Activated T-helper 2 cell treated with anti-CD3 and anti-CD28 coated beads, Interferon-gamma antibody, Interleukin-2, Interleukin-4, amounts not matched to agents 10 μg/mL and 5 μg/mL and 100 μg/mL, durations not matched to agents 14 hours and 24 hours and 36 hours (primary cell): ENCODE results near the gene RSL24D1. TPM values are rescaled to one million over a fixed set of nuclear protein-coding genes. Genes with fewer than 3 reads are reported as not detected.

ENCODE experiments used
- DNase-seq: peaks from one replicate; pipeline ENCODE4 v3.0.0; 2021; ENCODE audit warnings: low spot score
- H3K27ac Mint-ChIP-seq: one replicate; pipeline ENCODE4 v1.8.0; 2021; ENCODE audit warnings: mixed read lengths
- H3K27me3 Mint-ChIP-seq: one replicate; pipeline ENCODE4 v1.8.0; 2021; ENCODE audit warnings: low read depth, mixed read lengths
- H3K36me3 Mint-ChIP-seq: one replicate; pipeline ENCODE4 v1.8.0; 2021; ENCODE audit warnings: low read depth, mixed read lengths
- H3K4me1 Mint-ChIP-seq: one replicate; pipeline ENCODE4 v1.8.0; 2021; ENCODE audit warnings: low read depth, mixed read lengths
- H3K4me3 Mint-ChIP-seq: one replicate; pipeline ENCODE4 v1.8.0; 2021; ENCODE audit warnings: low read depth, mild to moderate bottlenecking, moderate library complexity, mixed read lengths
- H3K9me3 Mint-ChIP-seq: one replicate; pipeline ENCODE4 v1.8.0; 2021; ENCODE audit warnings: mixed read lengths
- intact Hi-C: fragments of 100-400 bp; cut with micrococcal nuclease; formaldehyde crosslinking; loops from one replicate; pipeline ENCODE4 v1.15.1; 2023
- total RNA-seq: library from RNA; stranded (reverse); gene quantifications from 2 replicates; pipeline ENCODE4 v1.2.3, GENCODE V29; 2022

Gene RSL24D1
- 94.0 and 97.0 TPM in 2 replicates for total RNA-seq

- peaks cover 32% of the 10 kb centered on the region for H3K36me3 Mint-ChIP-seq
- peak; percentile 95 for DNase-seq
- H3K4me3 Mint-ChIP-seq: no peak within 1 kb of the TSS
- H3K27ac Mint-ChIP-seq: no peak within 1 kb of the TSS
- H3K27me3 Mint-ChIP-seq: no peaks in the 10 kb centered on the region
- peaks cover 11% of the 10 kb centered on the region for H3K9me3 Mint-ChIP-seq
- peaks cover 20% of the 10 kb centered on the region for H3K4me1 Mint-ChIP-seq
- intact Hi-C loops: loop anchor here (1.0 to 2.0 kb wide), 4 partner anchors 22 to 212 kb away; partner anchors contain the start of genes CCPG1, PIERCE2, PIGB and PIGBOS1
These were observed at the start of gene RSL24D1 for GRCh38 chr15:55196458-55197361. TSS of gene RSL24D1 (minus strand) at chr15:55196941. CDS start at chr15:55196890, 51 bp downstream.

- intact Hi-C loops: loop anchor here (1.0 kb wide), 1 partner anchor 8 kb away; no protein-coding TSS in a partner anchor
- H3K36me3 Mint-ChIP-seq: peaks cover 42% of the 10 kb centered on the region
- peaks cover 57% of the 10 kb centered on the region for H3K4me1 Mint-ChIP-seq
- H3K4me3 Mint-ChIP-seq: no peak overlapping the region
- no peak for DNase-seq
- H3K27me3 Mint-ChIP-seq: no peaks in the 10 kb centered on the region
- peak overlapping the region; percentile 31 for H3K27ac Mint-ChIP-seq
- H3K9me3 Mint-ChIP-seq: no peaks in the 10 kb centered on the region
These were observed 48.3 kb upstream of the RSL24D1 start for GRCh38 chr15:55245059-55245458.

GRCh38 chr15:55241891-55242290, 45.1 kb upstream of the RSL24D1 start:
- no peaks in the 10 kb centered on the region for H3K9me3 Mint-ChIP-seq
- peak overlapping the region; percentile 73 for H3K27ac Mint-ChIP-seq
- peaks cover 37% of the 10 kb centered on the region for H3K36me3 Mint-ChIP-seq
- intact Hi-C loops: no loop called here
- H3K4me3 Mint-ChIP-seq: no peak overlapping the region
- DNase-seq: no peak
- H3K27me3 Mint-ChIP-seq: no peaks in the 10 kb centered on the region
- peaks cover 68% of the 10 kb centered on the region for H3K4me1 Mint-ChIP-seq

- Mint-ChIP-seq H3K9me3 (no peaks in the 10 kb centered on the region), H3K27me3 (no peaks in the 10 kb centered on the region), H3K36me3 (peaks cover 36% of the 10 kb centered on the region), H3K27ac (peak overlapping the region; percentile 78), H3K4me3 (no peak overlapping the region), H3K4me1 (peaks cover 67% of the 10 kb centered on the region)
- intact Hi-C loops: no loop called here
- no peak for DNase-seq
These were observed 44.4 kb upstream of the RSL24D1 start for GRCh38 chr15:55241186-55241585.

- no peaks in the 10 kb centered on the region for H3K9me3 Mint-ChIP-seq
- intact Hi-C loops: loop anchor here (1.0 kb wide), 1 partner anchor 27 kb away; no protein-coding TSS in a partner anchor
- peaks cover 43% of the 10 kb centered on the region for H3K36me3 Mint-ChIP-seq
- H3K4me3 Mint-ChIP-seq: no peak overlapping the region
- peaks cover 71% of the 10 kb centered on the region for H3K4me1 Mint-ChIP-seq
- H3K27me3 Mint-ChIP-seq: no peaks in the 10 kb centered on the region
- no peak for DNase-seq
- H3K27ac Mint-ChIP-seq: peak overlapping the region; percentile 78
These were observed 43.5 kb upstream of the RSL24D1 start for GRCh38 chr15:55240125-55240760.

GRCh38 chr15:55239440-55240124, 42.8 kb upstream of the RSL24D1 start:
- no peaks in the 10 kb centered on the region for H3K27me3 Mint-ChIP-seq
- DNase-seq: no peak
- intact Hi-C loops: loop anchor here (1.0 to 2.0 kb wide), 2 partner anchors 15 to 28 kb away; no protein-coding TSS in a partner anchor
- no peaks in the 10 kb centered on the region for H3K9me3 Mint-ChIP-seq
- H3K27ac Mint-ChIP-seq: peak overlapping the region; percentile 84
- no peak overlapping the region for H3K4me3 Mint-ChIP-seq
- peaks cover 44% of the 10 kb centered on the region for H3K36me3 Mint-ChIP-seq
- H3K4me1 Mint-ChIP-seq: peaks cover 65% of the 10 kb centered on the region

- H3K27me3 Mint-ChIP-seq: no peaks in the 10 kb centered on the region
- peaks cover 64% of the 10 kb centered on the region for H3K4me1 Mint-ChIP-seq
- H3K36me3 Mint-ChIP-seq: peaks cover 51% of the 10 kb centered on the region
- no peaks in the 10 kb centered on the region for H3K9me3 Mint-ChIP-seq
- H3K27ac Mint-ChIP-seq: peak overlapping the region; percentile 84
- DNase-seq: no peak
- intact Hi-C loops: loop anchor here (1.0 to 2.0 kb wide), 2 partner anchors 16 to 38 kb away; no protein-coding TSS in a partner anchor
- H3K4me3 Mint-ChIP-seq: no peak overlapping the region
These were observed 42.1 kb upstream of the RSL24D1 start for GRCh38 chr15:55238877-55239276.

- Mint-ChIP-seq H3K4me3 (peak overlapping the region; percentile 22), H3K27ac (peak overlapping the region; percentile 84), H3K9me3 (no peaks in the 10 kb centered on the region), H3K4me1 (peaks cover 56% of the 10 kb centered on the region), H3K27me3 (no peaks in the 10 kb centered on the region), H3K36me3 (peaks cover 50% of the 10 kb centered on the region)
- no peak for DNase-seq
- intact Hi-C loops: loop anchor here (1.0 to 2.0 kb wide), 4 partner anchors 16 to 43 kb away; no protein-coding TSS in a partner anchor
These were observed 40.7 kb upstream of the RSL24D1 start for GRCh38 chr15:55237219-55238130.

- no peak for DNase-seq
- H3K4me3 Mint-ChIP-seq: no peak overlapping the region
- H3K36me3 Mint-ChIP-seq: peaks cover 62% of the 10 kb centered on the region
- H3K27me3 Mint-ChIP-seq: no peaks in the 10 kb centered on the region
- H3K9me3 Mint-ChIP-seq: no peaks in the 10 kb centered on the region
- H3K4me1 Mint-ChIP-seq: peaks cover 46% of the 10 kb centered on the region
- intact Hi-C loops: no loop called here
- H3K27ac Mint-ChIP-seq: no peak overlapping the region
These were observed 38.9 kb upstream of the RSL24D1 start for GRCh38 chr15:55235546-55236036.

- peaks cover 44% of the 10 kb centered on the region for H3K4me1 Mint-ChIP-seq
- H3K27ac Mint-ChIP-seq: no peak overlapping the region
- intact Hi-C loops: no loop called here
- no peaks in the 10 kb centered on the region for H3K27me3 Mint-ChIP-seq
- H3K36me3 Mint-ChIP-seq: peaks cover 65% of the 10 kb centered on the region
- no peaks in the 10 kb centered on the region for H3K9me3 Mint-ChIP-seq
- H3K4me3 Mint-ChIP-seq: no peak overlapping the region
- DNase-seq: no peak
These were observed 38.0 kb upstream of the RSL24D1 start for GRCh38 chr15:55234800-55235104.

GRCh38 chr15:55234104-55234799, 37.5 kb upstream of the RSL24D1 start:
- Mint-ChIP-seq H3K27me3 (no peaks in the 10 kb centered on the region), H3K36me3 (peaks cover 64% of the 10 kb centered on the region), H3K4me3 (no peak overlapping the region), H3K27ac (no peak overlapping the region), H3K4me1 (peaks cover 39% of the 10 kb centered on the region), H3K9me3 (no peaks in the 10 kb centered on the region)
- no peak for DNase-seq
- intact Hi-C loops: no loop called here
